Cardiac septum (tissue), 1 donor: ENCODE results near the gene GDI1. TPM values are rescaled to one million over a fixed set of nuclear protein-coding genes. Genes with fewer than 3 reads are reported as not detected.

ENCODE experiments used
- DNase-seq: peaks from one replicate; pipeline ENCODE4 v3.0.0-alpha.2; 2020; ENCODE audit warnings: low spot score
- intact Hi-C: fragments of 100-400 bp; cut with DNase I; formaldehyde crosslinking; loops from one replicate; pipeline ENCODE4 v1.14.0; 2022
- microRNA-seq: library from miRNA; unstranded; fragments of <30 nt; microRNA quantifications from one replicate; pipeline ENCODE4 v1.2.0, GENCODE V29; 2020
- total RNA-seq: library from RNA; stranded (reverse); fragmentation: NEBNext Ultra II Directional; extraction: Animal tissue kit (Norgen Biotek cat#: 25700); gene quantifications from one replicate; pipeline ENCODE4 v1.2.1, GENCODE V29; 2021
- donor health status: DM: no; HTN: no; CAD: no.

GDI1 gene
- total RNA-seq, 1 donor from 2014 or later, result 114 TPM

DNA sequence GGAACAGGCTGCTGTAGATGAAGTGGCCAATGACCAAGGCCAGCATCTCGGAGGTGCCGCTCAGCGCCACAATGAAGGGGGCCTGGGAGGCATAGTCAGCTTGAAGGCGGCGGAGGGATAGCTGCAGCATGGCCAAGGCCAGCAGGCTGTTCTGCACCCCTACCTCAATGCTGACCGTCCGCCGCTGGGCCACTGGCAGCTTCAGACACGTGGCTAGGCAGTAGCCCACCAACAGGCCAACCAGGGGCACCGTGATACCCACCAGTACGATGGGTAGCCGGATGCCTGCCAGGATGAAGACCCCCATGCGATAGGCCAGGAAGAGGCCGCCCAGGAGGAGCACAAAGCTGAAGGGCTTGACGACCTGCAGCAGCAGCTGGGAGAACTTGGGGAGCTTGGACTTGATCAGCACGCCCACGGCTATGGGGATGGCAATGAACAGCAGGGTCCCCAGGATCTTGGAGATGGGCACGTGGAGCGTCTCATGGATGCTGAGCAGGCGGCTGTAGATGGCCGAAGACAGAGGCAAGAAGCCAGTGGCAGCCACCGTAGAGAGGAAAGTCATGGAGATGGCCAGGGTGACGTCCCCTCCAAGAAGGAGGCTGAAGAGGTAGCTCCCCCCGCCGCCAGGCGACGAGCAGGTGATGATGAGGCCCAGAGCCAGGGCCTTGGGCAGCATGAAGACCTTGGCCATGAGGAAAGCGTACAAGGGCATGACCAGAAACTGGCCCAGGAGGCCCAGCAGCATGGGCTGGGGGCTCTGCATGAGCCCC lies 50.8 kb downstream of the GDI1 start:
- intact Hi-C loops, result loop anchor here (5.0 kb wide), 1 partner anchor 50 kb away; the partner anchor contains the start of gene GDI1
- no peak for DNase-seq

DNA sequence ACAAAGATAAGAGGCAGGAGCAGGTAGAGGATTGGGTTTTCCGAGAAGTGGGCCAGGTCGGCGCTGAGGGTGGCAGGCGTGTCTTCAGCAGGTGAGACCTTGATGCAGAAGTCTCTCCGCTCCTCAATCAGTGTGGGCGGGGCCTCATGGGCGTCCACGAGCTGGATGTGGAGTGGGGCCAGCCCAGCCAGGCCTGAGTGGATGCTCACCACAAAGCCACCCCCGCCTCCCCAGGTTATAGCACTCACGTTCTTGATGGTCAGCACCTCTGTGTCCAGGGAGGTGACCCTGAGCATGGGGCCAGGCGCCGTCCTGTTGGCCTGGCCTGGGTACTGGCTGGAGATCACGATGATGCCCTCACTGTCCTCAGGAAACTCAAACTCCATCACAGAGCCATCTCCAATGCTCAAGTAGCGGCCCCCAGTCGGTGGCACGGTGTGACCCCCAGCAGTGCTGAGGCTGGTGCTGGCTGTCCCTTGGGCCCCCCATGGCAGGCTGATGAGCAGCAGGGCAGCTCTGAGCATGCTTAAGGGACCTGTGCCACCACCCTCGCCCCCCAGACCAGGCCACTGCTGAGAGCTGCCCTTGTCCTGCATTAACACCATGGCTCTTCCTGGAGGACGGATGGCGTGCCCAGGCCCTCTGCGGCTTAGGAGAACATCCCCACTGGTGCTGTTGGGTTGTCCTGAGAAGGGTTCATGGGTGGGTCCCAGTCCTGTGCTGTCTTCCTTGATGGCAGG lies 51.6 kb downstream of the GDI1 start:
- intact Hi-C loops, result loop anchor here (5.0 kb wide), 1 partner anchor 51 kb away; the partner anchor contains the start of gene GDI1
- DNase-seq, result no peak

DNA sequence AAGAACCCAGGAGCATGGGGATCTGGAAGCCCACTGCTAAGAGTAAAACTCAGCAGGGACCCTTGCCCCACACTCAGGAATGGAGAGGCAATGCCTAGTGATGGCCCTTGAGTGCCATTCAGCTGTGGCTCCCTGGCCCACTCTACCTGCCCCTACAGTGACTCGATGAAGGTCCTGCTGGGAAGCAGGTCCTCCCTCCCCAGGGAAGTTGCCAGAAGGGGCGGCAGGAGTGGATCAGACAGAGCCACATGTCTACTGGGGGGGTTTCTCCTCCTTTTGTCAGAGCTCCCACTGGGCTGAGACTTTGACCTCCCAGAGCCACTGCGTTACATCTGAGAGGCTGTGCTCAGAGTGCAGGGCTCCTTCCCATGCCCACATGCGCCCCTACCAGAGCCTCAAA lies 52.2 kb downstream of the GDI1 start:
- DNase-seq, result no peak
- intact Hi-C loops, result loop anchor here (5.0 kb wide), 1 partner anchor 52 kb away; the partner anchor contains the start of gene GDI1

DNA sequence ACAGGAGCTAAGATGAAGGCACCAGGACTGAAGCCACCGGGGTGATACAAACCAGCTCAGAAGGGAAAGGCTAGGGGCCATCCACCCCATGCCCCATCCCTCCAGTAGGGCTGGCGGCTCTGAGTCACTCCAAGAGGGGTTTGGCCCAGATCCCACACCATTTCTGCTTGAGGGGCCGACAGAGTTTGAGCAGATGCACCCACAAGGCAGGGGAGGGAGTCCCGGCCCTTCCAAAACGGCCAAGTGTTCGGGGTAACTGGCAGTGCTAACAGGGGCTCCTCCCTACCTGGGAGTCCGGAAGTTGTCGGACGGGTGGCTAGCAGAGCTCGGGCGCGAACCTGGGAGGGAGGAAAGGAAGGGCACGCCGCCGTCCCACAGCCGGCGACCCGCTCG lies 53.1 kb downstream of the GDI1 start:
- intact Hi-C loops, result no loop called here
- no peak for DNase-seq

DNA sequence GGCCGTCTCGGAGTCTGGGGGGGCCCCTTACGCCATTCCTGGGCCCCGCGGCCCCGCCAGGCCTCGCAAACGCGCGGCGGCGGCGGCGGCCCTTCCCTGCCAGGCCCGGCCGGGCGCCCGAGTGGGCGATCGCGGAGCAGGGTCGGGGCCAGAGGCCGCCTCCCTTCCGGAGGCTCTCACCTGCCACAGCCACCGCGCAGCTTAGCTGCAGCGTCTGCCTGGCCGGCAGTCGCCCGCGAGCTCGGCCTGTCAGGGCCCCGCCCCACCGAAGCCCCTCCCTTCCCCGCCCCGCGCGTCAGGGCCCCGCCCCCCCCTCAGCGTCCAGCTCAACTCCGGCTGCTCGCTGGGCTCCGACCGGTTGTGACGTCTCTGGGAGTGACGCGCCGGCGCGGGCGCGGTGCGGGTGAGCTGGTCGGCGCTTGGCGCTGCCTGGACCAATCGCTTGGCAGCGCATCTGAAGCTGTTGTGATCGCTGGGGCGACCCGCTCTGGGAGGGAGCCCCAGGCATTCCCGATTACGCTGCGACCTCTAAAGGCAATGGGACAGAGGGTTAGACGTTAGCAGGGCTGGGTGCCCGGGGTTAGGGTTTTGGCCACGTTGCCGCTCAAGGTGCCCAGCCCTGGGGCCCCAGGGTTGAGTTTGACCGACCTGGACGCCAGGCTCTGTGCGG lies 53.6 kb downstream of the GDI1 start, which contains the start of gene SLC10A3:
Gene SLC10A3, minus strand, starts transcription at position 216 of the 670 bp plus-strand sequence. CDS start 1,689 bp downstream, outside the sequence.
- DNase-seq, result peak; percentile 97
- intact Hi-C loops, result no loop called here

Small RNA genes within 50 kb of the gene (microRNA-seq; reads per million reads assigned to microRNA genes)
- not detected for gene MIR6858

Other genes starting within 250 kb of the GDI1 start
- gene OPN1MW2, start 217.4 kb upstream of the GDI1 start, total RNA-seq, result not detected
- not detected for gene OPN1MW3, start 179.6 kb upstream of the GDI1 start, total RNA-seq
- not detected for gene TEX28, start 142.0 kb upstream of the GDI1 start, total RNA-seq
- gene TKTL1, start 141.4 kb upstream of the GDI1 start, total RNA-seq, result 3.2 TPM
- gene FLNA, start 62.5 kb upstream of the GDI1 start, total RNA-seq, result 347 TPM
- gene EMD, start 57.9 kb upstream of the GDI1 start, total RNA-seq, result 66.2 TPM
- gene RPL10, start 38.8 kb upstream of the GDI1 start, total RNA-seq, result 1,520 TPM
- 32.9 TPM for gene DNASE1L1, start 27.9 kb upstream of the GDI1 start, total RNA-seq
- 41.6 TPM for gene TAFAZZIN, start 25.6 kb upstream of the GDI1 start, total RNA-seq
- gene ATP6AP1, start 8.5 kb upstream of the GDI1 start, total RNA-seq, result 86.1 TPM
- 43.7 TPM for gene FAM50A, start 7.0 kb downstream of the GDI1 start, total RNA-seq
- gene PLXNA3, start 21.1 kb downstream of the GDI1 start, total RNA-seq, result 46.9 TPM
- gene LAGE3, start 42.1 kb downstream of the GDI1 start, total RNA-seq, result 13.9 TPM
- 48.4 TPM for gene UBL4A, start 49.5 kb downstream of the GDI1 start, total RNA-seq
- gene SLC10A3, start 53.5 kb downstream of the GDI1 start, total RNA-seq, result 13.8 TPM
- 53.1 TPM for gene FAM3A, start 79.1 kb downstream of the GDI1 start, total RNA-seq
- gene G6PD, start 109.7 kb downstream of the GDI1 start, total RNA-seq, result 14.6 TPM
- gene IKBKG, start 110.5 kb downstream of the GDI1 start, total RNA-seq, result 18.9 TPM
- not detected for gene CTAG1A, start 148.0 kb downstream of the GDI1 start, total RNA-seq
- gene CTAG1B, start 182.1 kb downstream of the GDI1 start, total RNA-seq, result not detected
- not detected for gene CTAG2, start 216.4 kb downstream of the GDI1 start, total RNA-seq